Measurements from ENCODE around the gene PIP4K2B. TPM values are rescaled to one million over a fixed set of nuclear protein-coding genes. Genes with fewer than 3 reads are reported as not detected.

PIP4K2B gene
- polyA plus RNA-seq, 4 donors = 72.3 to 87.0 (median 76.9) TPM

GRCh38 chr17:38779965-38780752, 19.2 kb downstream of the PIP4K2B start:
- DNase-seq (ENCODE audit: low read depth in 4 of 4, low spot score in 2 of 4) = no peak

- no peak for DNase-seq (ENCODE audit: low read depth in 4 of 4, low spot score in 2 of 4)
Measured at GRCh38 chr17:38777641-38778250, 21.6 kb downstream of the PIP4K2B start.

GRCh38 chr17:38773258-38773657, 26.1 kb downstream of the PIP4K2B start:
- DNase-seq (ENCODE audit: low read depth in 4 of 4, low spot score in 2 of 4) = no peak

- no peak for DNase-seq (ENCODE audit: low read depth in 4 of 4, low spot score in 2 of 4)
Measured at GRCh38 chr17:38768417-38768816, 30.9 kb downstream of the PIP4K2B start.

GRCh38 chr17:38766341-38766740, 33.0 kb downstream of the PIP4K2B start:
- DNase-seq (ENCODE audit: low read depth in 4 of 4, low spot score in 2 of 4) = no peak

- DNase-seq (ENCODE audit: low read depth in 4 of 4, low spot score in 2 of 4) = no peak
Measured at GRCh38 chr17:38762231-38762630, 37.1 kb downstream of the PIP4K2B start.

GRCh38 chr17:38761612-38762011, 37.7 kb downstream of the PIP4K2B start:
- no peak for DNase-seq (ENCODE audit: low read depth in 4 of 4, low spot score in 2 of 4)

GRCh38 chr17:38753071-38753506, 46.3 kb downstream of the PIP4K2B start:
- DNase-seq (ENCODE audit: low read depth in 4 of 4, low spot score in 2 of 4) = no peak

GRCh38 chr17:38752308-38753070, 46.9 kb downstream of the PIP4K2B start, which contains the start of gene PSMB3:
Gene PSMB3 (plus strand): TSS chr17:38752741. CDS start chr17:38752827, 86 bp downstream.
- DNase-seq (ENCODE audit: low read depth in 4 of 4, low spot score in 2 of 4) = peak; percentile 94 to 98 (median 96)

- DNase-seq (ENCODE audit: low read depth in 4 of 4, low spot score in 2 of 4) = no peak
Measured at GRCh38 chr17:38751808-38752307, 47.5 kb downstream of the PIP4K2B start.

GRCh38 chr17:38751144-38751807, 48.1 kb downstream of the PIP4K2B start:
- DNase-seq (ENCODE audit: low read depth in 4 of 4, low spot score in 2 of 4) = no peak

GRCh38 chr17:38750312-38751121, 48.8 kb downstream of the PIP4K2B start:
- no peak for DNase-seq (ENCODE audit: low read depth in 4 of 4, low spot score in 2 of 4)

GRCh38 chr17:38750044-38750311, 49.4 kb downstream of the PIP4K2B start:
- DNase-seq (ENCODE audit: low read depth in 4 of 4, low spot score in 2 of 4) = no peak

- peak in 1 of 4 donors; percentile 77 for DNase-seq (ENCODE audit: low read depth in 4 of 4, low spot score in 2 of 4)
Measured at GRCh38 chr17:38749223-38750043, 49.9 kb downstream of the PIP4K2B start.

- no peak for DNase-seq (ENCODE audit: low read depth in 4 of 4, low spot score in 2 of 4)
Measured at GRCh38 chr17:38748892-38749222, 50.5 kb downstream of the PIP4K2B start.

- peak in 3 of 4 donors; percentile 83 to 95 (median 89) for DNase-seq (ENCODE audit: low read depth in 4 of 4, low spot score in 2 of 4)
Measured at GRCh38 chr17:38748149-38748891, 51.0 kb downstream of the PIP4K2B start, which contains the start of gene PCGF2. Gene PCGF2 (minus strand): TSS chr17:38748336. CDS start chr17:38740402, 7,934 bp downstream.

- no peak for DNase-seq (ENCODE audit: low read depth in 4 of 4, low spot score in 2 of 4)
Measured at GRCh38 chr17:38747463-38748148, 51.8 kb downstream of the PIP4K2B start.
